ENCODE measurements around the gene COA1. TPM values are rescaled to one million over a fixed set of nuclear protein-coding genes. Genes with fewer than 3 reads are reported as not detected.
"Not testable (repeated sequence)": the region's sequence is repeated elsewhere in the genome, so short reads cannot be mapped to it uniquely, and the experiment has no call there.

COA1 gene
- total RNA-seq, 4 donors from 2014 or later: 20.6 to 48.9 (median 33.2) TPM

DNA sequence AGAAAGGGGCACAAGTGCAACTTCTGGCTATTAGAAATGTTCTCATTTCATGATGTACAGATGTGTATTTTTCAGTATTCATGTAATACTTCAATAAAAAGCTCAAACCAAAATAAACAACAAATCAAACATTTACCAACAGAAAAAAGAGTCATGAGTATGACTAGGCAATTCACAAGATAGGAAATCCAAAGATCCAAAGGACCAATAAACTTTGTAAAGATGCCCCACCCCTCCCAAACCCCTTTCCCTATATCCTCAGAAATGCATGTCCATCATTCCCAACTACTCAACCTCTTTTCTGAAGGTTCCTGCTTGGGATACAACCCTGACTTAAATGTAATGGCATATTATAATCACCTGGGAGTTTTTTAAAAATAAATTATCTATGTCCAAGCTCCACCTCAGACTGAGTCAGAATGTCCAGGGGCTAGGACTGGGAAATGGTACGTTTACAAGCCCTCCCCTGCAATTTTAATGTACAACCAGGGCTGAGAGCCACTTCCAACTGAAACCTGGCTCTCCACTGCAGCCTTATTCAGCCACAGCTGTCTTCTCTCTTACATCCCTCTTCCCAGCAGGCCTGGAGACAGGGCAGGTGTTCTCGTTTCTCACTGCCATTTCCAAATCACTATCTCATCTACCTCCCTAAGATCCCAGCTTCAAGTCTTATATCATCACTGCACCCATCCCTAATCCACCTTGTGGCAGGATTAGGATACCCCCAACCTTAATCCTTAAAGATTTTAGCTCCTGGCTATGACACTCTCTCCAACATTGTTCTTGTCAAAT, 36.5 kb downstream of the COA1 start:
- Histone ChIP-seq H3K27me3 (no peaks in the 10 kb centered on the region), H3K4me3 (no peak overlapping the region), H3K27ac (no peak overlapping the region), H3K4me1 (no peaks in the 10 kb centered on the region), H3K9me3 (no peaks in the 10 kb centered on the region), H3K36me3 (no peaks in the 10 kb centered on the region)
- TF ChIP-seq CTCF (IDR thresholded peaks at IDR 0.05) (no peak), POLR2AphosphoS5 (IDR thresholded peaks at IDR 0.05) (no peak), EP300 (IDR thresholded peaks at IDR 0.05) (no peak), POLR2A (IDR thresholded peaks at IDR 0.05) (no peak)
- 54% methylated on average over 2 of the region's 2 CpGs for WGBS, 2 donors (ENCODE audit: low coverage in 1 of 2)
- ATAC-seq: no peak

- Histone ChIP-seq H3K27ac (no peak overlapping the region), H3K9me3 (no peaks in the 10 kb centered on the region), H3K27me3 (no peaks in the 10 kb centered on the region), H3K4me1 (no peaks in the 10 kb centered on the region), H3K4me3 (no peak overlapping the region), H3K36me3 (no peaks in the 10 kb centered on the region)
- WGBS, 2 donors (ENCODE audit: low coverage in 1 of 2): 93% methylated on average over 3 of the region's 3 CpGs; no CpG with 5 or more reads in 1 of the 2 donors
- TF ChIP-seq POLR2AphosphoS5 (IDR thresholded peaks at IDR 0.05): no peak
- TF ChIP-seq POLR2A (IDR thresholded peaks at IDR 0.05): no peak
- no peak for TF ChIP-seq EP300 (IDR thresholded peaks at IDR 0.05)
- TF ChIP-seq CTCF (IDR thresholded peaks at IDR 0.05): no peak
- no peak for ATAC-seq
Observed at GRCh38 chr7:43691611-43692010, 37.7 kb downstream of the COA1 start.

DNA sequence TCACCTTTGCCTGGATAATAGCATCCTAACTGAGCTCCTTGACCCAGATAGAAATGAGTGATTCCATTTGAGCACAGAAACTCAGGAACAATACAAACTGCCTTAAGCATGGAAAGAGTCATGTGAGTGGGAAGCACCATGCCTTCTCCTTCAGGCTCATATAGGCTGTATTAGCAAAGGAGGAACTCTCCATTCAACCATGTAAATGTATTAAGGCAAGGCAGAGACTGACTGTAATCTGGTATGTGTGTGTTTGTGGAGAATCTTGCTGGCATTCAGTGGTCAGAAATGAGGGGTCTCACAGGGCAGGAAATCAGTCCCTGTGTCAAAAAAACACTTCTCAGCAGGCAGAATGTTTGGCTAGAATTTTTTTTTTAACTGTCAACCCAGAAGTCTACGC, 40.2 kb downstream of the COA1 start:
- no peak overlapping the region for H3K4me3 ChIP-seq
- 95 to 100% methylated on average over 1 of the region's 1 CpG for WGBS, 2 donors (ENCODE audit: low coverage in 1 of 2)
- H3K27ac ChIP-seq: no peak overlapping the region
- no peak for ATAC-seq
- no peaks in the 10 kb centered on the region for H3K4me1 ChIP-seq
- no peaks in the 10 kb centered on the region for H3K27me3 ChIP-seq
- no peaks in the 10 kb centered on the region for H3K36me3 ChIP-seq
- no peak for TF ChIP-seq CTCF (IDR thresholded peaks at IDR 0.05)
- no peak for TF ChIP-seq EP300 (IDR thresholded peaks at IDR 0.05)
- no peak for TF ChIP-seq POLR2AphosphoS5 (IDR thresholded peaks at IDR 0.05)
- TF ChIP-seq POLR2A (IDR thresholded peaks at IDR 0.05): no peak
- H3K9me3 ChIP-seq: no peaks in the 10 kb centered on the region

DNA sequence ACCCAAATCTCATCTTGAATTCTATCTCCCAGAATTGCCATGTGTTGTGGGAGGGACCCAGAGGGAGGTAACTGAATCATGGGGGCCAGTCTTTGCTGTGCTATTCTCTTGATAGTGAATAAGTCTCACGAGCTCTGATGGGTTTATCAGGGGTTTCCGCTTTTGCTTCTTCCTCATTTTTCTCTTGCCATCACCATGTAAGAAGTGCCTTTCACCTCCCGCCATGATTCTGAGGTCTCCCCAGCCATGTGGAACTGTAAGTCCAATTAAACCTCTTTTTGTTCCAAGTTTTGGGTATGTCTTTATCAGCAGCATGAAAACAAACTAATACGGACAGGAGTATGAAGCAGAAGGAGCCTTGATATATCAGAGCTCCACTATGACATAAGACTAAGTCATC, 41.5 kb downstream of the COA1 start:
- not testable (repeated sequence) for H3K9me3 ChIP-seq, H3K4me3 ChIP-seq, H3K27ac ChIP-seq, ATAC-seq, H3K27me3 ChIP-seq, H3K4me1 ChIP-seq, H3K36me3 ChIP-seq
- 82 to 97% methylated on average over 1 to 4 of the region's 4 CpGs for WGBS, 2 donors (ENCODE audit: low coverage in 1 of 2)

DNA sequence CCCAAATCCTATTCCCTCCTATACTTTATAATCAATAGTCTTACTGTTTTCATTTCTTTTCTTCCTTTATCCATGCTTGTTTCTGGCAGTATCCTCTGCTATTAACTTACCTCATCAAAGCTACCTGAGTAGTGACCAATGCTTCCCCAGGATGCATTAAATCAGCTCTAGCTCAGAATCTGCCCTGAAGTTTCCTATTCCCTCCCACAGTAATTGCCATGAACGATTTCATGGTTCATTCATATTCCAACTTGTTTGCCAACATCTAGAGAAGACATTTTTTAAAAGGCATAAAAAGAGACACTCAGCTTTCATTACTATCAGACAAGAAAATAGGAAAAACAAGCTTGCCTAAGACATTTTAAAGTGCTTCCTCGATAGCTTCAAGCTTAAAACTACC, 42.3 kb downstream of the COA1 start:
- Histone ChIP-seq H3K4me3 (no peak overlapping the region), H3K4me1 (no peaks in the 10 kb centered on the region), H3K27me3 (no peaks in the 10 kb centered on the region), H3K9me3 (no peaks in the 10 kb centered on the region), H3K36me3 (no peaks in the 10 kb centered on the region), H3K27ac (no peak overlapping the region)
- WGBS, 2 donors (ENCODE audit: low coverage in 1 of 2): 33 to 67% methylated on average over 1 to 2 of the region's 2 CpGs
- no peak for ATAC-seq
- no peak for TF ChIP-seq POLR2AphosphoS5 (IDR thresholded peaks at IDR 0.05)
- no peak for TF ChIP-seq POLR2A (IDR thresholded peaks at IDR 0.05)
- TF ChIP-seq EP300 (IDR thresholded peaks at IDR 0.05): no peak
- TF ChIP-seq CTCF (IDR thresholded peaks at IDR 0.05): no peak

Data from gastroesophageal sphincter (tissue), 4 donors.